IMR-90 (cell line): Measurements from ENCODE around the gene CEP152. TPM values are rescaled to one million over a fixed set of nuclear protein-coding genes. Genes with fewer than 3 reads are reported as not detected.

Experiments
- ATAC-seq: fragments of 200-7000 bp; cut with Tn5 transposase; 2 replicates; pipeline ENCODE4 v1.9.1; 2020; ENCODE audit warnings: low read depth, mild to moderate bottlenecking, moderate library complexity
- BruUV-seq: library from RNA; stranded (reverse); fragments of 400-500 nt; replicated peaks from 2 replicates; lab custom pipeline; 2021; lab: Mats Ljungman, UMichigan
- CTCF ChIA-PET: fragments of 300-600 bp; formaldehyde crosslinking; extraction: SDS; loops from one replicate; lab custom pipeline; 2021; ENCODE audit warnings: antibody characterized with exemption; lab: Yijun Ruan, JAX
- POLR2A ChIA-PET: fragments of 300-600 bp; sonication (Branson Sonifier 250); formaldehyde crosslinking; loops from one replicate; lab custom pipeline; 2022; ENCODE audit warnings: antibody characterized with exemption; ENCODE audit not compliant: unreplicated experiment; lab: Charles Lee
- DNase-seq: peaks from one replicate; pipeline ENCODE4 v3.0.0; 2013
- H2AFZ ChIP-seq: replicated peaks from 2 replicates; pipeline ENCODE3; 2013; ENCODE audit warnings: low read length, mild to moderate bottlenecking; ENCODE audit not compliant: poor library complexity
- H2AK5ac ChIP-seq: 2 replicates; pipeline ENCODE4 v1.6.1; 2013; ENCODE audit warnings: low read depth, low read length, inconsistent platforms
- H2AK9ac ChIP-seq: replicated peaks from 2 replicates; pipeline ENCODE3; 2013; ENCODE audit warnings: mild to moderate bottlenecking, low read depth, low read length, moderate library complexity; ENCODE audit not compliant: poor library complexity
- H2BK120ac ChIP-seq: 2 replicates; pipeline ENCODE4 v1.6.1; 2013; ENCODE audit warnings: low read depth, low read length, inconsistent platforms
- H2BK15ac ChIP-seq: 3 replicates; pipeline ENCODE4 v1.6.1; 2013; ENCODE audit warnings: low read depth, low read length, inconsistent platforms
- H2BK20ac ChIP-seq: 2 replicates; pipeline ENCODE4 v1.6.1; 2013; ENCODE audit warnings: low read depth, mild to moderate bottlenecking, inconsistent platforms, low read length, moderate library complexity
- H2BK5ac ChIP-seq: 2 replicates; pipeline ENCODE4 v1.6.1; 2013; ENCODE audit warnings: mild to moderate bottlenecking, low read depth, low read length, inconsistent platforms; ENCODE audit not compliant: poor library complexity, severe bottlenecking
- H3K14ac ChIP-seq: replicated peaks from 2 replicates; pipeline ENCODE4 v1.6.1; 2013; ENCODE audit warnings: low read depth, low read length, inconsistent platforms
- H3K18ac ChIP-seq: 2 replicates; pipeline ENCODE4 v1.6.1; 2013; ENCODE audit warnings: low read depth, low read length, control low read depth
- H3K23ac ChIP-seq: 2 replicates; pipeline ENCODE4 v1.6.1; 2013; ENCODE audit warnings: low read depth, low read length, inconsistent platforms
- H3K27ac ChIP-seq: 2 replicates; pipeline ENCODE4 v1.5.1; 2013; ENCODE audit warnings: mild to moderate bottlenecking, control low read depth, low read length; ENCODE audit not compliant: insufficient read depth
- H3K27me3 ChIP-seq: 2 replicates; pipeline ENCODE4 v1.6.1; 2013; ENCODE audit warnings: low read length; ENCODE audit not compliant: control insufficient read depth, insufficient read depth
- H3K36me3 ChIP-seq: 2 replicates; pipeline ENCODE4 v1.6.1; 2013; ENCODE audit warnings: low read length, mixed read lengths; ENCODE audit not compliant: control insufficient read depth, insufficient read depth
- H3K4ac ChIP-seq: 2 replicates; pipeline ENCODE4 v1.6.1; 2013; ENCODE audit warnings: low read depth, low read length, inconsistent platforms
- H3K4me1 ChIP-seq: 2 replicates; pipeline ENCODE4 v1.6.1; 2013; ENCODE audit warnings: low read length, mixed read lengths; ENCODE audit not compliant: control insufficient read depth, insufficient read depth
- H3K4me2 ChIP-seq: 2 replicates; pipeline ENCODE4 v1.6.1; 2013; ENCODE audit warnings: low read depth, mild to moderate bottlenecking, control low read depth, low read length, moderate library complexity
- H3K4me3 ChIP-seq: 2 replicates; pipeline ENCODE4 v1.5.1; 2013; ENCODE audit warnings: low read depth, mild to moderate bottlenecking, control low read depth, low read length, moderate library complexity; ENCODE audit not compliant: insufficient read depth
- H3K56ac ChIP-seq: 2 replicates; pipeline ENCODE4 v1.6.1; 2013; ENCODE audit warnings: low read length, inconsistent platforms; ENCODE audit not compliant: insufficient read depth; ENCODE audit errors: extremely low read depth
- H3K79me1 ChIP-seq, 2 experiments: 2 replicates each; pipeline ENCODE4 v1.6.1; 2013; ENCODE audit warnings: low read length in 2 of 2, inconsistent platforms in 1 of 2, low read depth in 1 of 2
- H3K9ac ChIP-seq: 2 replicates; pipeline ENCODE4 v1.6.1; 2013; ENCODE audit warnings: low read depth, low read length, control low read depth
- H3K9me1 ChIP-seq: 2 replicates; pipeline ENCODE4 v1.6.1; 2013; ENCODE audit warnings: low read length, inconsistent platforms; ENCODE audit not compliant: insufficient read depth
- H3K9me3 ChIP-seq: 2 replicates; pipeline ENCODE4 v1.6.1; 2013; ENCODE audit warnings: low read length; ENCODE audit not compliant: control insufficient read depth, insufficient read depth
- H4K20me1 ChIP-seq: 2 replicates; pipeline ENCODE4 v1.6.1; 2013; ENCODE audit warnings: low read length, inconsistent platforms; ENCODE audit not compliant: insufficient read depth
- H4K5ac ChIP-seq: 2 replicates; pipeline ENCODE4 v1.6.1; 2013; ENCODE audit warnings: mild to moderate bottlenecking, low read depth, low read length, control low read depth
- H4K8ac ChIP-seq, 2 experiments: 2 replicates each; pipeline ENCODE4 v1.6.1; 2013; ENCODE audit warnings: low read depth in 2 of 2, low read length in 2 of 2, control low read depth in 1 of 2, inconsistent platforms in 1 of 2
- H4K91ac ChIP-seq: 2 replicates; pipeline ENCODE4 v1.6.1; 2013; ENCODE audit warnings: low read depth, low read length, inconsistent platforms; ENCODE audit not compliant: insufficient read depth
- CTCF ChIP-seq: conservative IDR thresholded peaks from 2 replicates; pipeline ENCODE4 v1.5.1; 2012; ENCODE audit warnings: mild to moderate bottlenecking, low read depth, low read length, improper control_type of control experiment
- ELK1 ChIP-seq: fragments of 150-350 bp; IDR thresholded peaks from 2 replicates; pipeline ENCODE4 v1.6.1; 2016; ENCODE audit warnings: low read depth, mild to moderate bottlenecking, low read length, moderate library complexity, borderline replicate concordance
- MAZ ChIP-seq: IDR thresholded peaks from 2 replicates; pipeline ENCODE4 v1.6.1; 2012; ENCODE audit warnings: low read depth, mild to moderate bottlenecking, low read length, improper control_type of control experiment, moderate library complexity, borderline replicate concordance
- RAD21 ChIP-seq: IDR thresholded peaks from 2 replicates; pipeline ENCODE4 v1.6.1; 2012; ENCODE audit warnings: low read length, improper control_type of control experiment
- RCOR1 ChIP-seq: IDR thresholded peaks from 2 replicates; pipeline ENCODE4 v1.6.1; 2012; ENCODE audit warnings: mild to moderate bottlenecking, low read length, improper control_type of control experiment; ENCODE audit not compliant: insufficient replicate concordance
- RFX5 ChIP-seq: IDR thresholded peaks from 2 replicates; pipeline ENCODE4 v1.8.0; 2012; ENCODE audit warnings: low read depth, mild to moderate bottlenecking, low read length, moderate library complexity
- SMC3 ChIP-seq: fragments of 150-350 bp; IDR thresholded peaks from 2 replicates; pipeline ENCODE4 v1.6.1; 2016; ENCODE audit warnings: low read depth, mild to moderate bottlenecking, antibody characterized with exemption, low read length, moderate library complexity
- USF2 ChIP-seq: fragments of 150-350 bp; IDR thresholded peaks from 2 replicates; pipeline ENCODE4 v1.6.1; 2017; ENCODE audit warnings: mild to moderate bottlenecking, antibody characterized with exemption, low read length, low read depth
- WGBS, 2 experiments: methylation state at CpG; one replicate each; pipeline versions ENCODE4 v1.1.5 to v1.1.7; 2013; ENCODE audit warnings: missing lambda C conversion rate in 2 of 2; ENCODE audit not compliant: insufficient read length in 1 of 2; ENCODE audit errors: extremely low coverage in 2 of 2; 5-methylcytosine and 5-hydroxymethylcytosine counted together
- dilution Hi-C: fragments of 300-500 bp; cut with HindIII; formaldehyde crosslinking; loops from one replicate; pipeline ENCODE4 v1.14.3; 2018; ENCODE audit warnings: low sequenced_read_pairs; ENCODE audit not compliant: unreplicated experiment
- in situ Hi-C: fragments of 300-500 bp; cut with MboI; formaldehyde crosslinking; loops from 3 replicates; pipeline ENCODE4 v1.14.3; 2019; ENCODE audit warnings: low sequenced_read_pairs, inconsistent platforms, mixed read lengths
- intact Hi-C: fragments of 100-400 bp; cut with micrococcal nuclease; formaldehyde crosslinking; loops from 2 replicates; pipeline ENCODE4 v1.10.0; 2022
- polyA plus RNA-seq, 3 experiments: library from polyadenylated mRNA; depleted of rRNA; stranded (reverse); fragments of >200 nt; gene quantifications; 2 replicates each; pipeline ENCODE4 v1.2.3, GENCODE V29; 2012; ENCODE audit warnings: low replicate concordance in 1 of 3
- total RNA-seq: library from RNA; depleted of rRNA; stranded (reverse); fragments of >200 nt; gene quantifications from 2 replicates; pipeline ENCODE4 v1.2.3, GENCODE V29; 2012

CEP152 gene
- total and polyA plus RNA-seq, 2 of the 4 experiments (the other 2 are of a cell fraction) = 2.1 to 7.3 TPM

GRCh38 chr15:48810414-48811324 is at the start of gene CEP152 (continued):
- TF ChIP-seq USF2 (peak; percentile 10; the same call in 1 of the 2 replicates), SMC3 (no peak)

- H3K4me3 ChIP-seq = no peak overlapping the region
- no CpG with 5 or more reads among the region's 2 CpGs for WGBS, 2 experiments
- DNase-seq = peak; percentile 32
- no peak for TF ChIP-seq CTCF
- no peak for TF ChIP-seq RCOR1
- TF ChIP-seq SMC3 = no peak
- no peak for TF ChIP-seq RAD21
- TF ChIP-seq ELK1 = no peak
- TF ChIP-seq MAZ = no peak
- TF ChIP-seq RFX5 = no peak
Measured at GRCh38 chr15:48859426-48859825, 48.6 kb upstream of the CEP152 start.

More at GRCh38 chr15:48859426-48859825, 48.6 kb upstream of the CEP152 start:
- Histone ChIP-seq H3K79me1 (peaks cover 0 to 14% of the 10 kb centered on the region in 2 experiments; a peak in 2 of 4 replicates), H2BK5ac (peak overlapping the region; percentile 58), H3K18ac (peak overlapping the region; percentile 56; the same call in 1 of the 2 replicates), H2BK20ac (peak overlapping the region; percentile 68), H3K9me1 (peaks cover 9% of the 10 kb centered on the region; the same call in 1 of the 2 replicates), H3K27ac (no peak overlapping the region; the same call in 1 of the 2 replicates), H2AFZ (no peak overlapping the region), H4K20me1 (no peaks in the 10 kb centered on the region), H3K4ac (peak overlapping the region; percentile 48; the same call in 1 of the 2 replicates), H3K56ac (no peak overlapping the region), H3K23ac (0 out of 2 replicates have a peak overlapping the region, but pooled peaks have one; percentile 22), H4K8ac (peak overlapping the region in 1 of 2 experiments; percentile 27; a peak in 1 of 4 replicates), H2AK5ac (no peak overlapping the region), H3K4me1 (peaks cover 18% of the 10 kb centered on the region), H2AK9ac (no peak overlapping the region), H3K9me3 (no peaks in the 10 kb centered on the region), H3K9ac (no peak overlapping the region), H3K36me3 (no peaks in the 10 kb centered on the region), H2BK15ac (peak overlapping the region; percentile 24; the same call in 1 of the 3 replicates), H2BK120ac (peak overlapping the region; percentile 38; the same call in 1 of the 2 replicates), H3K4me2 (no peak overlapping the region), H4K91ac (no peak overlapping the region), H3K27me3 (no peaks in the 10 kb centered on the region), H3K14ac (peak overlapping the region; percentile 31; the same call in 1 of the 2 replicates), H4K5ac (no peak overlapping the region)
- in situ Hi-C loops (loop anchor here (25.0 kb wide), 1 partner anchor 553 kb away; the partner anchor contains the start of gene FGF7), dilution Hi-C loops (no loop called here), intact Hi-C loops (no loop called here)
- CTCF ChIA-PET = interaction anchor here (0.7 to 4.7 kb wide), 3 partner anchors 10 to 106 kb away, joined by 3 to 36 read pairs (median 4); partner anchors contain the start of gene SHC4
- no peak for ATAC-seq
- POLR2A ChIA-PET = no interaction called here
- no TSS peak for BruUV-seq
